RPMI8226 (cell line): ENCODE results near the gene FAM200B.

Experiments
- DNase-seq: peaks from one replicate; pipeline ENCODE4 v3.0.0-alpha.2; 2015

FAM200B gene

GRCh38 chr4:15738877-15739276 is 57.2 kb downstream of the FAM200B start:
- DNase-seq = no peak
